Measurements from ENCODE around the gene PACRG.

PACRG gene

GRCh38 chr6:163098827-163099479, 371.2 kb downstream of the PACRG start:
- no peak for DNase-seq

- no peak for DNase-seq
These were observed 371.9 kb downstream of the PACRG start for GRCh38 chr6:163099621-163100171.

- no peak for DNase-seq
These were observed 372.5 kb downstream of the PACRG start for GRCh38 chr6:163100259-163100658.

- DNase-seq = no peak
These were observed 385.7 kb downstream of the PACRG start for GRCh38 chr6:163113358-163113962.

- DNase-seq = no peak
These were observed 391.2 kb downstream of the PACRG start for GRCh38 chr6:163118941-163119340.

GRCh38 chr6:163120223-163120622, 392.4 kb downstream of the PACRG start:
- DNase-seq = no peak

GRCh38 chr6:163121270-163121669, 393.5 kb downstream of the PACRG start:
- DNase-seq = no peak

- DNase-seq = peak; percentile 7
These were observed 394.6 kb downstream of the PACRG start for GRCh38 chr6:163122365-163122764.

- no peak for DNase-seq
These were observed 395.3 kb downstream of the PACRG start for GRCh38 chr6:163123098-163123497.

GRCh38 chr6:163126741-163127140, 399.0 kb downstream of the PACRG start:
- DNase-seq = no peak

GRCh38 chr6:163127587-163127986, 399.8 kb downstream of the PACRG start:
- no peak for DNase-seq

GRCh38 chr6:163128324-163128723, 400.6 kb downstream of the PACRG start:
- no peak for DNase-seq

- no peak for DNase-seq
These were observed 404.4 kb downstream of the PACRG start for GRCh38 chr6:163132050-163132750.

GRCh38 chr6:163133017-163133416, 405.2 kb downstream of the PACRG start:
- DNase-seq = no peak

GRCh38 chr6:163133691-163134090, 405.9 kb downstream of the PACRG start:
- DNase-seq = no peak

- no peak for DNase-seq
These were observed 409.1 kb downstream of the PACRG start for GRCh38 chr6:163136681-163137397.

- no peak for DNase-seq
These were observed 409.7 kb downstream of the PACRG start for GRCh38 chr6:163137398-163137881.

- DNase-seq = no peak
These were observed 418.3 kb downstream of the PACRG start for GRCh38 chr6:163146036-163146435.

- DNase-seq = no peak
These were observed 420.2 kb downstream of the PACRG start for GRCh38 chr6:163147994-163148393.

- DNase-seq = no peak
These were observed 420.9 kb downstream of the PACRG start for GRCh38 chr6:163148451-163149278.

GRCh38 chr6:163149279-163149848, 421.6 kb downstream of the PACRG start:
- DNase-seq = no peak

GRCh38 chr6:163151212-163151611, 423.4 kb downstream of the PACRG start:
- no peak for DNase-seq
